ENCODE data around the gene CEP128. TPM values are rescaled to one million over a fixed set of nuclear protein-coding genes. Genes with fewer than 3 reads are reported as not detected.

Gene CEP128
- total RNA-seq, 1 experiment from 2014 or later = 19.0 TPM

DNA sequence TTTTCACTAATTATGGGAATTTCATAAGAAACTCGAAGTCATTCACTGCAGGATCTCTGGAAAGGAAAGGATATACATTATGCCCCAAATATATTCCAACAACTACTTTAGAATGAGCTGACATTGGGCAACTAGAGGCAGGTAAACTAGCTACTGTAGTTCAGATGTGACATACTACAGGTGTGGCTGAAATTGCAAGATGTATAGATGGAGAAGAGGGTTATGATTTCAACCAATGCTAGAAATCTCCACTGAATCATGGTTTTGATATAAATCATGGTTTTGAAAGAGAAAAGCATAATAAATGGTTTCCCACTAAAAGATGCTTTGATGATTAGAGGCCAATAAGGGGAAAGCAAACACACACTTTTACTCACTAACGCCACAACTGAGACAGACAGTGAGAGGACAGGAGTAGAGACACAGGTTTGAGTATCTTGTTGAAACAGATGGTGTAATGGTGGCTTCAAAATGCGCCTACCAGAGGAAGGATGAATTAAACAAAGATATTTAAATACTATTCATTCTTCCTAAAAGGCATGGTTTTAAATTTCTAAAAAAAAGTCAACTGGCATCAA, 434.2 kb downstream of the CEP128 start:
- Histone ChIP-seq H3K27ac (no peak overlapping the region), H3K4me1 (no peaks in the 10 kb centered on the region)
- no peak for DNase-seq

DNA sequence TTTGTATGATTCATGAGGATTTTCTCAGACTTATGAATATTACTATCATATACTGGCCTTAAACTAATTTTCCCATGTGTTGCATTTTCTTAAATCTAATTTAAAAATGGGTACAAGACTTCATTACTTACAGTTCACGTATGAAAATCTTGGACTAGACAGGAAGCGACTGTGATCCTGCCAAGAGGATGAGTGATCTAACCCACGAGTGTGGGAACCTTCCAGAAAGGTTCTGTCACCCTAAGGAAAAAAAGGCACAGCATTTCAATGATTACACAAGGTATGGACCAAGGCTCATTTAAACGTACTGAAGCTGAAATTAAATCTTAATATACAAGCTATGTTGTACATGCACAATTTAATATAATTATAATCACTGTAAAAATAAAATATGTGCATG, 436.8 kb downstream of the CEP128 start:
- 0 out of 2 replicates have a peak, but pooled peaks cover 3% of the 10 kb centered on the region for H3K4me1 ChIP-seq
- H3K4me3 ChIP-seq = no peak overlapping the region
- H3K27ac ChIP-seq = no peak overlapping the region
- H3K9me3 ChIP-seq (replicated peaks) = no peaks in the 10 kb centered on the region
- no peak for DNase-seq
- no peaks in the 10 kb centered on the region for H3K27me3 ChIP-seq
- H3K36me3 ChIP-seq = no peaks in the 10 kb centered on the region

More for the DNA sequence above, 434.2 kb downstream of the CEP128 start:
- no peaks in the 10 kb centered on the region for H3K9me3 ChIP-seq (replicated peaks)
- no peaks in the 10 kb centered on the region for H3K36me3 ChIP-seq
- H3K4me3 ChIP-seq = no peak overlapping the region
- no peaks in the 10 kb centered on the region for H3K27me3 ChIP-seq

DNA sequence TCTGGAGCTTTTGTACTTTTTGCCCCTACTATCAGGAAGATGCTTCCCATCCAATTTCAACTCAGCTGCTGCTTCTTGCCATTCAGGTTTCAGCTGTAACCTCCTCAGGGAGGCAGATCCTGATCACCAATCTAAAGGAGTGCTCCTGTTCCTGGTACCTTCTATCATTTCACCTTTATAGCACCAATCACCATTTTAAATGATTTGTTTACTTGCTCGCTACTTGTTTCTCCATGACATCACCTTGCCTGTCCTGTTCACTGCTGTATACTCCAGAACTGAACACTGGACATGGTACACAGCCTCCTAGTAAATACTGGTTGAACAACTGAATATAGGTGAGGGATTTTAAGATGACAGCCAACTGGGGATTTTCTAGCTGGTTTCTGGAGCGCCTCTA, 443.0 kb downstream of the CEP128 start:
- DNase-seq = no peak
- H3K36me3 ChIP-seq = no peaks in the 10 kb centered on the region
- H3K9me3 ChIP-seq (replicated peaks) = no peaks in the 10 kb centered on the region

DNA sequence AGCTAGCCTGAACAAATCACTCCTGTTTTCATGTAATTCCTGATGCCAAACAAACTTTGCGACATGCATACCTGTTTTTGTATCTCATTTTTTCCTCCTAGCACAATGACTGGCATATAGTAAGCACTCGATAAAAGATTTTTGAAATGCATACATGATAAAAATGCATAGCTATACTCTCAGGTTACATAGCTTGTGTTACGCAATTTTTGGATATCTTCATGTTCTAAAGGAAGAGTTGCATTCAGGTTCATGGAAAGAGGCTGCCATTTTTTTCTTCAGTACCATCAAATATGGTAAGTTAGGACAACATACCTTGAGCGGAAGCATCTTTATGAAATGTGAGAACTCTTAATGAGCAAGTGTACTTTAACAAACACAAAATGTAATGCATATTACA, 445.4 kb downstream of the CEP128 start:
- H3K27ac ChIP-seq = no peak overlapping the region
- no peaks in the 10 kb centered on the region for H3K9me3 ChIP-seq (replicated peaks)
- H3K36me3 ChIP-seq = no peaks in the 10 kb centered on the region
- no peaks in the 10 kb centered on the region for H3K27me3 ChIP-seq
- no peak for DNase-seq
- H3K4me1 ChIP-seq = peaks cover 15% of the 10 kb centered on the region
- H3K4me3 ChIP-seq = no peak overlapping the region

More for the DNA sequence above, 443.0 kb downstream of the CEP128 start:
- Histone ChIP-seq H3K27ac (no peak overlapping the region), H3K4me3 (no peak overlapping the region), H3K4me1 (0 out of 2 replicates have a peak, but pooled peaks cover 3% of the 10 kb centered on the region), H3K27me3 (no peaks in the 10 kb centered on the region)

- H3K36me3 ChIP-seq = no peaks in the 10 kb centered on the region
- H3K27ac ChIP-seq = no peak overlapping the region
- no peak for DNase-seq
- H3K4me3 ChIP-seq = no peak overlapping the region
- peaks cover 20% of the 10 kb centered on the region for H3K4me1 ChIP-seq
- no peaks in the 10 kb centered on the region; the same call in 1 of the 2 replicates for H3K9me3 ChIP-seq (replicated peaks)
- no peaks in the 10 kb centered on the region for H3K27me3 ChIP-seq
These were observed 446.8 kb downstream of the CEP128 start for GRCh38 chr14:80494769-80495168.

- Histone ChIP-seq H3K27ac (no peak overlapping the region), H3K4me3 (no peak overlapping the region), H3K27me3 (no peaks in the 10 kb centered on the region), H3K9me3 (replicated peaks) (no peaks in the 10 kb centered on the region; the same call in 1 of the 2 replicates), H3K4me1 (peaks cover 20% of the 10 kb centered on the region), H3K36me3 (no peaks in the 10 kb centered on the region)
- DNase-seq = no peak
These were observed 447.9 kb downstream of the CEP128 start for GRCh38 chr14:80493620-80494019.

DNA sequence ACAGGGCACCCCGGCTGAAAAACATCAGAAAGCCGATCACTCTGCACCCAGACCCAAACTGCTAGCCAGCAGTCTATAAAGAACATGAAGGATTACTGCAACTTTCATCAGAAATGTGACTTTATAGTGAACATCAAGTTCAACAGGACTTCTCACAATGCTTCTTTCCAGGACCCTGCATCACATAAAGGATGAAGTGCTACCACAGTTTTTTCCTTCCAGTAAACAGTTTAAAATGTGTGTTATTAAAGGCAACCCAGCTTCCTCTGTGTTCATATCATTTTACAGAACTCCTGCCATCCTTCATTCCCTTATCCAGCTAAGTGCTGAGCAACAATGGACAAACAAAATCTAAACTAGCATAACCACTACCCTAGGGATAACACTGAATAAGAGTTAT, 449.9 kb downstream of the CEP128 start:
- Histone ChIP-seq H3K4me3 (no peak overlapping the region), H3K27ac (peak overlapping the region; percentile 79), H3K4me1 (peaks cover 20% of the 10 kb centered on the region), H3K9me3 (replicated peaks) (no peaks in the 10 kb centered on the region; the same call in 1 of the 2 replicates), H3K27me3 (no peaks in the 10 kb centered on the region), H3K36me3 (no peaks in the 10 kb centered on the region)
- no peak for DNase-seq

DNA sequence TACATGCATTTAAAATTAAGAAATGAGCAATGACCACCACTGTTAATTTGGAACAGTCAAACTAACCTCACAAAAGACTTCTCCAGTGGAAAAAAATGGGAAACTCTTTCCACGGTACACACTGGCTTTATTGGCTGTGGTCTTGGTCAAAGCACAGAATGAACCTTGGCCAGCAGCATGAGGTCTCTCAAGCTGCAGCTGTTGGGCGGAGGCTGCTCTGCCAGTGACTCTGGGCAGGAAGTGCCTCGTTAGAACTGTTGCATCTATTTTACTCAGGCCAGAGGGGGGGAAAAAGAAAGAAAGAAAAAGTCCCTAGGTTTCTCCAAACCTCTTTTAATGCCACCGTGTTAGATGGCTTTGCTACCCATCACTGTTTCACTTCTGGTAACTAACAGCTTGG, 450.4 kb downstream of the CEP128 start:
- peak overlapping the region; percentile 79 for H3K27ac ChIP-seq
- H3K4me1 ChIP-seq = peaks cover 20% of the 10 kb centered on the region
- H3K36me3 ChIP-seq = no peaks in the 10 kb centered on the region
- H3K9me3 ChIP-seq (replicated peaks) = no peaks in the 10 kb centered on the region; the same call in 1 of the 2 replicates
- no peaks in the 10 kb centered on the region for H3K27me3 ChIP-seq
- H3K4me3 ChIP-seq = no peak overlapping the region
- peak; percentile 85 to 90 for DNase-seq

GRCh38 chr14:80489513-80489912, 452.0 kb downstream of the CEP128 start:
- H3K27me3 ChIP-seq = no peaks in the 10 kb centered on the region
- no peak for DNase-seq
- H3K27ac ChIP-seq = no peak overlapping the region
- H3K4me3 ChIP-seq = no peak overlapping the region
- no peaks in the 10 kb centered on the region for H3K36me3 ChIP-seq
- H3K4me1 ChIP-seq = peaks cover 20% of the 10 kb centered on the region
- no peaks in the 10 kb centered on the region; the same call in 1 of the 2 replicates for H3K9me3 ChIP-seq (replicated peaks)

GRCh38 chr14:80485764-80486163, 455.8 kb downstream of the CEP128 start:
- H3K27ac ChIP-seq = no peak overlapping the region
- DNase-seq = no peak
- no peaks in the 10 kb centered on the region for H3K27me3 ChIP-seq
- no peak overlapping the region for H3K4me3 ChIP-seq
- H3K4me1 ChIP-seq = peaks cover 4% of the 10 kb centered on the region
- no peaks in the 10 kb centered on the region; the same call in 1 of the 2 replicates for H3K9me3 ChIP-seq (replicated peaks)
- H3K36me3 ChIP-seq = no peaks in the 10 kb centered on the region

DNA sequence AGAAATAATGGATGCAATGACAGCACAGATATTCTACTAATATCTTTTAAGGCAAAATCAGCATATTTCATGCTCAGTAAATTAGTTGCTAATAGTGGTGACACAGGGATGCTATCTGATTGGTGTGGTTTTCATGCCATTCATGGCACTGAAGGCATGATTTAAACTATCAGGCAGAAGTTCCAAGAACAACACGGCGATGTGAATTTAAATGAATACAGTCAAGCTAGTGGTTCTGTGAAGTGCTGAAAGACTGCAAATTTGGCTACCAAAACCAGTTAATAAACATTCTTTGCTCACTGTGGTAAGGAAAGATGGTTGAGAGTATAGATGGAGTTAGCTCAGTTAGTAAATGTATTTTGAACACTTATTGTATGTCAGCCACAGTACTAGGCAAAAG, 458.2 kb downstream of the CEP128 start:
- H3K4me1 ChIP-seq = peaks cover 5% of the 10 kb centered on the region
- H3K36me3 ChIP-seq = no peaks in the 10 kb centered on the region
- no peak overlapping the region for H3K4me3 ChIP-seq
- H3K27ac ChIP-seq = no peak overlapping the region
- no peak for DNase-seq
- no peaks in the 10 kb centered on the region for H3K9me3 ChIP-seq (replicated peaks)
- no peaks in the 10 kb centered on the region for H3K27me3 ChIP-seq

- Histone ChIP-seq H3K27ac (peak overlapping the region; percentile 90), H3K27me3 (no peaks in the 10 kb centered on the region), H3K9me3 (replicated peaks) (peaks cover 6% of the 10 kb centered on the region; the same call in 1 of the 2 replicates), H3K4me1 (peaks cover 27% of the 10 kb centered on the region), H3K36me3 (no peaks in the 10 kb centered on the region; the same call in 1 of the 2 replicates), H3K4me3 (no peak overlapping the region)
- peak; percentile 35 to 54 for DNase-seq
These were observed 464.0 kb downstream of the CEP128 start for GRCh38 chr14:80477388-80478160.

DNA sequence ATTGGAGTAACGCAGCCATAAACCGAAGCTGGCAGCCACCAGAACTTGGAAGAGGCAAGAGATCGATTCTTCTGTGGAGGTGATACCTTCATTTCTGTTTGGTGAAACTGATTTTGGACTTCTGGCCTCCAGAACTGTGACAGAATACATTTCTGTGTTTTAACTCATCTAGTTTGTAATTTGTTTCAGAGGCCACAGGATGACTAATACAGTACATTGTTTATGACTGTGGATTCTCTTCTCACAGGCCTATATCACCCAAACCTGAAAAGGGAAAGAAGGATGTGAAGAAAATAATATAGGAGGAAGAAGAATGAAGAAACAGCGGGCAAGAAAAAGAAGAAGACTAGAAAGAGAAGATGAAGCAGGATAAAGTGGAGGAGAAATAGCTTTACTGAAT, 466.5 kb downstream of the CEP128 start:
- Histone ChIP-seq H3K36me3 (no peaks in the 10 kb centered on the region; the same call in 1 of the 2 replicates), H3K27ac (no peak overlapping the region), H3K4me1 (peaks cover 27% of the 10 kb centered on the region), H3K27me3 (no peaks in the 10 kb centered on the region), H3K9me3 (replicated peaks) (peaks cover 10% of the 10 kb centered on the region; the same call in 1 of the 2 replicates), H3K4me3 (no peak overlapping the region)
- DNase-seq = no peak

DNA sequence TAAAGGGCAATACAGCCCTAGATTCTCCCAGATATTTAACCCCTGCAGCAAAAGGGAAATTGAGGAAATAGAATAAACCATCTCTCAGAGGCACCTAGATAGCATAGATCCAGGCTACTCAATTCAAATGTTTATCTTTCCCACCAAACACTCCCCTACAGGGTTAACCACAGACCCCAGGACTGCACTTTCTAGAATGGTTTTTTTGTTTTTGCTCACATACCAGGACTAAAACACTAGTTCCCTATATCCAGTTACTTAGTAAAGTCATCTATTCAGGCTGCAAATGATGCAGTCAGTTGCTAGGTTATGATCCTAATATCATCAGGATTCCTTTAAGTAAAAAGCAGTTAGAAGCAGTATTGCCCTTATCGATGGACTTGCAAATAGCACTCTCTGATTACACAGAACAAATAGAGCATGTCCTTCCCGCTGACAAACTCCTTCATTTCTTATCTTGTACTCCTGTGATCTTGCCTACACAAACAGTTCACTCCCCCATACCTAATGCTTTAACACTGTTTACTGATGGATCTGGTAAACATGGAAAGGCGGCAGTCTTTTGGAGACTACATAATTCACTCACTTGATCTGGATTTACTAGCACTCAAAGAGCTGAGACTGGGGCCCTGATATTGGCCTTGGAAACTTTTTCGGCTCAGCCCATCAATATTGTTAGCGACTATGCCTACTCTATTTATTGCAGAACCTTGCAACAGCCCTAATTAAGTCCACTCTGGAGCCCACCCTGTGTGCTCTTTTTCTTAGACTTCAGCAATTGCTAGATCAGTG, 473.0 kb downstream of the CEP128 start:
- peak in 1 of 2 experiments; percentile 36 for DNase-seq
- peaks cover 33% of the 10 kb centered on the region for H3K4me1 ChIP-seq
- H3K9me3 ChIP-seq (replicated peaks) = peaks cover 3% of the 10 kb centered on the region; the same call in 1 of the 2 replicates
- no peaks in the 10 kb centered on the region for H3K36me3 ChIP-seq
- H3K27ac ChIP-seq = no peak overlapping the region; the same call in 1 of the 2 replicates
- no peak overlapping the region for H3K4me3 ChIP-seq
- H3K27me3 ChIP-seq = no peaks in the 10 kb centered on the region
